GM12801 (cell line): ENCODE data around the gene ADRA2B.

ENCODE experiments used
- CTCF ChIP-seq: IDR thresholded peaks from one replicate; pipeline ENCODE4 v1.5.1; 2011; ENCODE audit warnings: control low read depth; ENCODE audit not compliant: insufficient read length; ENCODE audit errors: extremely low read depth

Gene ADRA2B

GRCh38 chr2:96120991-96121390 lies 4.6 kb upstream of the ADRA2B start:
- TF ChIP-seq CTCF: no peak

GRCh38 chr2:96120091-96120720 lies 3.8 kb upstream of the ADRA2B start:
- no peak for TF ChIP-seq CTCF

GRCh38 chr2:96119389-96119751 lies 3.0 kb upstream of the ADRA2B start:
- no peak for TF ChIP-seq CTCF

- no peak for TF ChIP-seq CTCF
Observed at GRCh38 chr2:96118698-96119388, 2.5 kb upstream of the ADRA2B start.

GRCh38 chr2:96117701-96118588 lies 1.6 kb upstream of the ADRA2B start:
- TF ChIP-seq CTCF: no peak

GRCh38 chr2:96116879-96117533 lies 635 bp upstream of the ADRA2B start:
- TF ChIP-seq CTCF: no peak
